GM12873 (cell line): Measurements from ENCODE around the gene SHISAL2B.

Experiments
- TF ChIP-seq, protein P1 (sequence below): IDR thresholded peaks from 2 replicates; pipeline ENCODE4 v1.5.1; 2012; ENCODE audit warnings: low read depth, mild to moderate bottlenecking, moderate library complexity, low read length, control low read depth; ENCODE audit not compliant: insufficient read depth; ENCODE audit errors: missing control alignments

SHISAL2B gene

DNA sequence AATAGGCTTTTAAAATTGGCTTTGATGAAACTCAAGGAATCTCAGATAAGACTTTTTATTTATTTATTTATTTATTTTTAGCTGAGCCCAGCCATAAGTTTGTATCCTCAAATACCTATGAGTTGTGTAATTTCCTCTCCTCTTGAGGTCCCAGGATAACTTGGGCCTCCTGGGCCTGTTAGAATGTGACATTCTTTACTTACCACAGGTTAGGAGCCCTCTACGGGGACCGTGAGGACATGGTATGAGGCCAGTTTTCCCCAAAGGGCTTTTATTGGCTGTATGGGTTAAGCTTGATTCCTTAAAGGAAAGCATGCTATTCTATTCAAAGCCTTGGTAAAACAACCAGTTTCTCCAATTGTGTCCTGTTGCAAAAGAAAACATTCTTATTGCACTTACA lies 16.9 kb downstream of the SHISAL2B start:
- TF ChIP-seq, protein P1, sequence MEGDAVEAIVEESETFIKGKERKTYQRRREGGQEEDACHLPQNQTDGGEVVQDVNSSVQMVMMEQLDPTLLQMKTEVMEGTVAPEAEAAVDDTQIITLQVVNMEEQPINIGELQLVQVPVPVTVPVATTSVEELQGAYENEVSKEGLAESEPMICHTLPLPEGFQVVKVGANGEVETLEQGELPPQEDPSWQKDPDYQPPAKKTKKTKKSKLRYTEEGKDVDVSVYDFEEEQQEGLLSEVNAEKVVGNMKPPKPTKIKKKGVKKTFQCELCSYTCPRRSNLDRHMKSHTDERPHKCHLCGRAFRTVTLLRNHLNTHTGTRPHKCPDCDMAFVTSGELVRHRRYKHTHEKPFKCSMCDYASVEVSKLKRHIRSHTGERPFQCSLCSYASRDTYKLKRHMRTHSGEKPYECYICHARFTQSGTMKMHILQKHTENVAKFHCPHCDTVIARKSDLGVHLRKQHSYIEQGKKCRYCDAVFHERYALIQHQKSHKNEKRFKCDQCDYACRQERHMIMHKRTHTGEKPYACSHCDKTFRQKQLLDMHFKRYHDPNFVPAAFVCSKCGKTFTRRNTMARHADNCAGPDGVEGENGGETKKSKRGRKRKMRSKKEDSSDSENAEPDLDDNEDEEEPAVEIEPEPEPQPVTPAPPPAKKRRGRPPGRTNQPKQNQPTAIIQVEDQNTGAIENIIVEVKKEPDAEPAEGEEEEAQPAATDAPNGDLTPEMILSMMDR: no peak

DNA sequence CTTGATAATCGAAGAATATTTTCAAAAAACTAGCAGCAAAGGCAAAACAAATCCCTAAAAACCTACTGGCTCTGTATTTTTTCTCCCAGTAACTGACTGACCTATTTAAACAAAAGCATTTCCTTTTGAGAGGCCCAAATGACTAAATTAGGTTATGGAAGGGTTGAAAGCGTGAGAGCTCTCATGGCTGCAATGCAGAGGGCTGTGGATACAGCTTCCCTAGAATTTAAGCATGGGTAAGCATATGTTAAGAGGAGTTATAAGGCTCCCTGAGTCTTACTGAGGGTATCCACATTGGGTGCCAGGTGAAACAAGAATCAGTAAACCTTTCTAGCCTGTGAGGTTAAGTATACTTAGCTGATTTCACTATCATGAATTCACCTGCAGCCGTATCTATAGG lies 32.3 kb downstream of the SHISAL2B start:
- TF ChIP-seq, protein P1: no peak

DNA sequence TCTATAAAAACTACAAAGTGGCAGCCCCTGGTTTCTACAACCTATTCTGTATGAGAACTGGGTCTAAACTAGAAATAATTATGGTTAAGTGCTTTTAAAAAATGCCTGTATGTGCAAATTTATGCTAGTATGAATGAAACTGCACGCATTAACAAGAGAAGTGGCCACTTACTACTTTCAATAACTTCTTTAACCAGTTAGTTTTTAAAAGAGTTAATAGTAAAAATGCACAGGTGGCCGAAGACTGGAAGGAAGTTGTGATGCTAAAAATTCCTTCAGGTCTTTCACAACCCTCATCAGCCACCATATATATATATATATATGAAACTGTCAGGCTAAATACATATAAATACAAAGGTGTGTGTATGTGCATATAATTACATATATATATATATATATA lies 36.8 kb downstream of the SHISAL2B start:
- TF ChIP-seq, protein P1: no peak

DNA sequence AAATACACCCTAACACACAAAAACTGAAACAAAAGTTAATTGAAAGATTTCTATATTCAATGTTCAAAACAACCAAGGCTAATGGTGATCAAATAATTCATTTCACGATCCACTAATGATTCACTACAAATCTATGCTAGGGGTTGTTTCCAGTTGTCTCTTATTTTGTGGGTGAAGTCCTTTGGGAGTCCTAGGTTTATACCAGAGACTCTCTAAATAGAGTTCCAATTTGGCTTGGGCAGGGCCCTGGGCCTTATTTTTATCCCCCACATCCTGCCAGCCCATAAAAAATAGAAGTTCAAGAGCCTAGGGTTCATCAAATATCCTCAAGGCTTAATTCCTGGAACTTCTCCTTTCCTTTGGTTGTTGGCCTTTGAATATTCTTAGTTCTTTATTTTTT lies 52.1 kb downstream of the SHISAL2B start:
- TF ChIP-seq, protein P1: no peak

DNA sequence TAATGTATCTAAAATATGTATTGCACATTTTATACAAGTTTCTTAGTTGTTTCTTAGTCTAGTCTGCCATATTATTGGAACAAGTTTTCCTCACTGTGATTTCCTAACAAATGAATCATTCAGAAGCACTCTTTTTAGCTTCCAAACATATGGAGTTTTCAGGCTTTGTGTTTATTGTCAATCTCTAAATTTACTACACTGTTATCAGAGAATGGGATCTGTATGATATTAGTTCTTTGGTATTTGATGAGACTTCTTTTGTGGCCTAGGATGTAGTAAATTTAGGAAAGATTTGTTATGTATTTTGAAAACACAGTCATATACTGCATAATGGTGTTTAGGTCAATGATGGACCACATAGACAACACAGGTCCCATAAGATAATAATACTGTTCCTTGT lies 52.5 kb downstream of the SHISAL2B start:
- TF ChIP-seq, protein P1: no peak

DNA sequence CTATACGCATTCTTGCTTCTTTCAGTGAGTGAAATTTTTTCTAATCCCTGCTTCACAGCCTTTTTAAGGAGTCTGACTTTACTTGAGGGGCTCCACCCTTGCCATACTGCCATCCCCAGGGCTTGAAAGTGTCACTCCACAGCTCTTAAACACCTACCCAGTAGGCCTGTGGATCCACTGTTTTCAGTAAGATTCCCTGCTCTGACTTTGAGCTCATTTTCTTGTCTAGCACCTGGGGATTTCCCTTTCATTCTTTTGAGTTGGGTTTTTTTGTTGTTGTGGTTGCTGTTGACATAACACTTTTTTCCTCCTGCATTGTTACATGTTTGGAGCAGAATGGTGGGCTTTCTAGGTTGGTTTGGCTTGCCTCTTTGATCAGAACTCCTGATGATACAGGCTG lies 54.6 kb downstream of the SHISAL2B start:
- TF ChIP-seq, protein P1: no peak

DNA sequence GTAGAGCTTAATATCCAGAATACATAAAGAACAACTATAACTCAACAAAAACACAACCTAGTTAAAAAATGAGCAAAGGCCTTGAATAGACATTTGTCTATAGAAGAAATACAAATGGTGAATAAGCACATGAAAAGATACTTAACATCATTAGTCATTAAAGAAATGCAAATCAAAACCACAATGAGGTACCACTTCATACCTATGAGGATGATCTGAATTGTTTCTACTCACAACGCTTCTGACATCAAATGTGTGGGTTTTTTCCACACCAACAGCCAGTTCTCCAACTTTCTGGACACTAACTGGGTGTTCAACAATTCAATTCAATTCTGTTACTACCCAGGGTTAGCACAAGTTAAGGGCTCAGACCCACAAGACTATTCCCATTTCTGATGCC lies 56.1 kb downstream of the SHISAL2B start:
- TF ChIP-seq, protein P1: no peak
